ENCODE results near the gene LRMDA. TPM values are rescaled to one million over a fixed set of nuclear protein-coding genes. Genes with fewer than 3 reads are reported as not detected.

Gene LRMDA
- total and polyA plus RNA-seq, 2 of the 13 experiments (the other 11 are each of a cell fraction or from before 2014, with no cell fraction given) = 13.4 to 22.0 TPM

DNA sequence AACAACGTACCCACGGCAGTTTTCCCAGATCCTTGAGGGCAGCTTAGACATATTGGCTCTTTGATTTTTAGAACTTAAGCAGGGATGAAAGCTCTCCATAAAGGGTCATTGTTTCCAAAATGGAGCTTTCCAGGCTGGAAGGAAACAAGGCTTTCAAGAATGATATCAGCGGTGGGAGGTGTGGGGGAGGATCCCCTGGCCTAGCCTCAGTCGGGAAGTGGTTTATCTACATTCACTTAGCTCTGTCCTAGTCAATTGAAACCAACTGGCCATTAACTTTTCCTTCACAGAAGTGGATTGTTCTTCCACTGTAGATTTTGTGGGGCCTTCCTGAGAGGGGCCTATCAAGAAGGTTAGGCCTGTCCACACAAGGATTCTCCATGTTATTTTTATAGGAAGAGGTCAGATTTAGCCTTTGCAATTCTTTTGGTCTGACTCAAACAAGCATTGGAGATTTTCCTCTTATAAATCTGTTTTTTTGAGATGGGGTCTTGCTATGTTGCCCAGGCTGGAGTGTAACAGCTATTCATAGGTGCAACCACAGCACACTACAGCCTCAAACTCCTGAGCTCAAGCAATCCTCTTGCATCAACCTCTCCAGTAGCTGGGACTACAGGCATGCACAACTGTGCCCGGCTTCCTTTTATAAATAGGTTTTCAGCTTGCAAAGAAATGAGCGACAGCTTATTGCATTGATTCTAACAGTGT lies 343.5 kb downstream of the LRMDA start:
- no peaks in the 10 kb centered on the region for H4K20me1 ChIP-seq (ENCODE audit: insufficient read depth, low read length)
- BruUV-seq (replicated peaks) = no TSS peak
- H3K36me3 ChIP-seq (replicated peaks in 1 of 2; ENCODE audit: control insufficient read depth in 1 of 2, insufficient read depth in 2 of 2, low read length in 2 of 2) = no peaks in the 10 kb centered on the region
- in situ Hi-C loops (cut with HindIII; ENCODE audit: extremely low pct_ligation_motif_present, low pct_unique_long_range_greater_than_20kb) = loop anchor here (5.0 to 10.0 kb wide), 2 partner anchors 260 to 373 kb away; partner anchors contain the start of gene ZNF503
- H3K27ac ChIP-seq (ENCODE audit: extremely low read length, insufficient read depth, low read length) = peak overlapping the region; percentile 96
- ATAC-seq (no peak), DNase-seq (ENCODE audit: low spot score) (no peak), FAIRE-seq (no peak)
- no peak overlapping the region for H3K4me3 ChIP-seq (replicated peaks in 1 of 3; ENCODE audit: insufficient read depth in 1 of 3, low read depth in 2 of 3, low read length in 3 of 3)
- H2AFZ ChIP-seq (ENCODE audit: low read length) = no peak overlapping the region
- no peaks in the 10 kb centered on the region for H3K27me3 ChIP-seq (ENCODE audit: control insufficient read depth in 1 of 2, insufficient read depth in 2 of 2, low read length in 2 of 2)
- H3K9me3 ChIP-seq (ENCODE audit: low read length) = no peaks in the 10 kb centered on the region
- H3K4me2 ChIP-seq (ENCODE audit: low read depth, low read length) = no peak overlapping the region
- H3K9ac ChIP-seq (ENCODE audit: insufficient read depth, low read depth, low read length) = peak overlapping the region; percentile 63; the same call in 1 of the 2 replicates
- H3K79me2 ChIP-seq (ENCODE audit: insufficient read depth, low read length) = peaks cover 2% of the 10 kb centered on the region
- WGBS (ENCODE audit: low lambda C conversion rate) = 85% methylated on average over 6 of the region's 6 CpGs
- POLR2A ChIA-PET = interaction anchor here (1.5 to 5.5 kb wide), 10 partner anchors 11 to 373 kb away, joined by 6 to 111 read pairs (median 20); partner anchors contain the start of genes LRMDA and ZNF503
- H3K4me1 ChIP-seq (ENCODE audit: insufficient read depth, low read length) = peaks cover 92% of the 10 kb centered on the region
- CTCF ChIA-PET (ENCODE audit: low intra/inter-chr PET ratio, low total read pairs) = no interaction called here
- intact Hi-C loops (cut with micrococcal nuclease; ENCODE audit: unreplicated experiment) = loop anchor here (5.0 kb wide), 1 partner anchor 43 kb away; no protein-coding TSS in a partner anchor
- TF ChIP-seq PHF21A (CRISPR knock-in tag; IDR thresholded peaks at IDR 0.05) (no peak), THYN1 (CRISPR knock-in tag; IDR thresholded peaks at IDR 0.05; ENCODE audit: borderline replicate concordance, low read depth) (no peak), CREM (IDR thresholded peaks at IDR 0.05) (no peak), CREM (CRISPR knock-in tag; IDR thresholded peaks at IDR 0.05) (no peak), HOXA7 (CRISPR knock-in tag; IDR thresholded peaks at IDR 0.05) (no peak), HNF1A (IDR thresholded peaks at IDR 0.05; ENCODE audit: low read depth) (no peak), HNF1A (CRISPR knock-in tag; IDR thresholded peaks at IDR 0.05; ENCODE audit: borderline replicate concordance) (peak; percentile 33; the same call in 1 of the 2 replicates), NFIC (IDR thresholded peaks at IDR 0.05; ENCODE audit: low read length) (no peak), ZNF260 (CRISPR knock-in tag; IDR thresholded peaks at IDR 0.05; ENCODE audit: borderline replicate concordance, low read depth) (no peak), ZNF121 (CRISPR knock-in tag; IDR thresholded peaks at IDR 0.05) (peak; percentile 96), ZXDC (CRISPR knock-in tag; IDR thresholded peaks at IDR 0.05) (no peak), POLR2AphosphoS5 (IDR thresholded peaks at IDR 0.05; ENCODE audit: low read depth, low read length) (no peak)
- TF ChIP-seq, protein P1, sequence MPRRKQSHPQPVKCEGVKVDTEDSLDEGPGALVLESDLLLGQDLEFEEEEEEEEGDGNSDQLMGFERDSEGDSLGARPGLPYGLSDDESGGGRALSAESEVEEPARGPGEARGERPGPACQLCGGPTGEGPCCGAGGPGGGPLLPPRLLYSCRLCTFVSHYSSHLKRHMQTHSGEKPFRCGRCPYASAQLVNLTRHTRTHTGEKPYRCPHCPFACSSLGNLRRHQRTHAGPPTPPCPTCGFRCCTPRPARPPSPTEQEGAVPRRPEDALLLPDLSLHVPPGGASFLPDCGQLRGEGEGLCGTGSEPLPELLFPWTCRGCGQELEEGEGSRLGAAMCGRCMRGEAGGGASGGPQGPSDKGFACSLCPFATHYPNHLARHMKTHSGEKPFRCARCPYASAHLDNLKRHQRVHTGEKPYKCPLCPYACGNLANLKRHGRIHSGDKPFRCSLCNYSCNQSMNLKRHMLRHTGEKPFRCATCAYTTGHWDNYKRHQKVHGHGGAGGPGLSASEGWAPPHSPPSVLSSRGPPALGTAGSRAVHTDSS (CRISPR knock-in tag; conservative IDR thresholded peaks at IDR 0.05) = no peak

Data from HepG2 (cell line).